ENCODE data around the gene IFNA13. TPM values are rescaled to one million over a fixed set of nuclear protein-coding genes. Genes with fewer than 3 reads are reported as not detected.

Gene IFNA13
- total RNA-seq, 2 experiments from 2014 or later = not detected

GRCh38 chr9:21317956-21318923 is 49.6 kb downstream of the IFNA13 start:
- H3K36me3 Mint-ChIP-seq = peaks cover 11% of the 10 kb centered on the region
- CTCF ChIA-PET = interaction anchor here (0.5 to 2.7 kb wide), 18 partner anchors 8 to 926 kb away, joined by 3 to 14 read pairs (median 4); no protein-coding TSS in a partner anchor
- POLR2A ChIA-PET = no interaction called here
- no peaks in the 10 kb centered on the region for H3K27me3 Mint-ChIP-seq
- intact Hi-C loops (cut with micrococcal nuclease) = loop anchor here (1.0 to 2.0 kb wide), 2 partner anchors 137 to 471 kb away; no protein-coding TSS in a partner anchor
- DNase-seq = peak; percentile 48
- peaks cover 1% of the 10 kb centered on the region for H3K4me1 Mint-ChIP-seq (ENCODE audit: low read depth)
- H3K9me3 Mint-ChIP-seq = no peaks in the 10 kb centered on the region
- no peak overlapping the region for H3K4me3 Mint-ChIP-seq
- no peak overlapping the region for H3K27ac Mint-ChIP-seq

Other genes with a start within 250 kb of the IFNA13 start
- not detected for gene IFNW1, start 226.2 kb downstream of the IFNA13 start, total RNA-seq
- gene IFNA21, start 201.4 kb downstream of the IFNA13 start, total RNA-seq = not detected
- gene IFNA4, start 180.5 kb downstream of the IFNA13 start, total RNA-seq = not detected
- not detected for gene IFNA7, start 165.9 kb downstream of the IFNA13 start, total RNA-seq
- not detected for gene IFNA10, start 160.9 kb downstream of the IFNA13 start, total RNA-seq
- not detected for gene IFNA16, start 150.7 kb downstream of the IFNA13 start, total RNA-seq
- gene IFNA17, start 139.8 kb downstream of the IFNA13 start, total RNA-seq = not detected
- gene IFNA14, start 128.1 kb downstream of the IFNA13 start, total RNA-seq = not detected
- gene IFNA5, start 62.7 kb downstream of the IFNA13 start, total RNA-seq = not detected
- gene KLHL9, start 32.7 kb downstream of the IFNA13 start, total RNA-seq = 10 to 100 TPM; 15.9 to 16.0 TPM
- gene IFNA6, start 17.2 kb downstream of the IFNA13 start, total RNA-seq = not detected
- not detected for gene IFNA2, start 17.3 kb upstream of the IFNA13 start, total RNA-seq
- not detected for gene IFNA8, start 41.1 kb upstream of the IFNA13 start, total RNA-seq
- gene IFNA1, start 72.4 kb upstream of the IFNA13 start, total RNA-seq = not detected
- not detected for gene IFNE, start 114.3 kb upstream of the IFNA13 start, total RNA-seq

Measured in activated CD4-positive, alpha-beta memory T cell treated with anti-CD3 and anti-CD28 coated beads for 36 hours (primary cell).